Jurkat, Clone E6-1 (cell line): ENCODE results near the gene AGPAT4.
"Not testable (repeated sequence)": the region's sequence is repeated elsewhere in the genome, so short reads cannot be mapped to it uniquely, and the experiment has no call there.

Source experiments
- DNase-seq: peaks from one replicate; pipeline ENCODE4 v3.0.0-alpha.2; 2011; ENCODE audit warnings: low read depth, low spot score
- H3K4me3 ChIP-seq: 2 replicates; pipeline ENCODE4 v1.5.1; 2011; ENCODE audit warnings: mild to moderate bottlenecking, low read length, control low read depth, moderate library complexity

Gene AGPAT4

GRCh38 chr6:161233986-161234661, 39.7 kb downstream of the AGPAT4 start:
- no peak overlapping the region for H3K4me3 ChIP-seq
- DNase-seq = no peak

- DNase-seq = no peak
Measured at GRCh38 chr6:161232467-161232866, 41.4 kb downstream of the AGPAT4 start.

GRCh38 chr6:161232010-161232409, 41.9 kb downstream of the AGPAT4 start:
- no peak for DNase-seq

More at GRCh38 chr6:161232467-161232866, 41.4 kb downstream of the AGPAT4 start:
- no peak overlapping the region for H3K4me3 ChIP-seq

GRCh38 chr6:161230339-161230738, 43.5 kb downstream of the AGPAT4 start:
- DNase-seq = no peak
- H3K4me3 ChIP-seq = no peak overlapping the region

More at GRCh38 chr6:161232010-161232409, 41.9 kb downstream of the AGPAT4 start:
- H3K4me3 ChIP-seq = no peak overlapping the region

GRCh38 chr6:161228921-161229591, 44.8 kb downstream of the AGPAT4 start:
- DNase-seq = no peak
- no peak overlapping the region for H3K4me3 ChIP-seq

GRCh38 chr6:161228096-161228495, 45.8 kb downstream of the AGPAT4 start:
- DNase-seq = no peak
- no peak overlapping the region for H3K4me3 ChIP-seq

GRCh38 chr6:161227004-161227960, 46.6 kb downstream of the AGPAT4 start:
- H3K4me3 ChIP-seq = no peak overlapping the region
- DNase-seq = no peak

GRCh38 chr6:161226009-161226964, 47.6 kb downstream of the AGPAT4 start:
- DNase-seq = peak; percentile 71

GRCh38 chr6:161225681-161226008, 48.2 kb downstream of the AGPAT4 start:
- H3K4me3 ChIP-seq = no peak overlapping the region
- DNase-seq = no peak

More at GRCh38 chr6:161226009-161226964, 47.6 kb downstream of the AGPAT4 start:
- H3K4me3 ChIP-seq = peak overlapping the region; percentile 2; the same call in 1 of the 2 replicates

- DNase-seq, H3K4me3 ChIP-seq: not testable (repeated sequence)
Measured at GRCh38 chr6:161224951-161225680, 48.7 kb downstream of the AGPAT4 start.

- no peak for DNase-seq
- no peak overlapping the region for H3K4me3 ChIP-seq
Measured at GRCh38 chr6:161223646-161224045, 50.2 kb downstream of the AGPAT4 start.

GRCh38 chr6:161222706-161223234, 51.1 kb downstream of the AGPAT4 start:
- DNase-seq = no peak
- no peak overlapping the region for H3K4me3 ChIP-seq

- no peak overlapping the region for H3K4me3 ChIP-seq
- no peak for DNase-seq
Measured at GRCh38 chr6:161220346-161220745, 53.5 kb downstream of the AGPAT4 start.

- DNase-seq = no peak
Measured at GRCh38 chr6:161219680-161220079, 54.2 kb downstream of the AGPAT4 start.

GRCh38 chr6:161218222-161218621, 55.6 kb downstream of the AGPAT4 start:
- no peak overlapping the region for H3K4me3 ChIP-seq
- no peak for DNase-seq

More at GRCh38 chr6:161219680-161220079, 54.2 kb downstream of the AGPAT4 start:
- no peak overlapping the region for H3K4me3 ChIP-seq

- H3K4me3 ChIP-seq = no peak overlapping the region
- DNase-seq = no peak
Measured at GRCh38 chr6:161217628-161218027, 56.2 kb downstream of the AGPAT4 start.

GRCh38 chr6:161216616-161217205, 57.1 kb downstream of the AGPAT4 start:
- H3K4me3 ChIP-seq = no peak overlapping the region
- no peak for DNase-seq
